ENCODE measurements around the gene CENPT.
"Not testable (repeated sequence)": the region's sequence is repeated elsewhere in the genome, so short reads cannot be mapped to it uniquely, and the experiment has no call there.

Gene CENPT

GRCh38 chr16:67865318-67865717 lies 17.8 kb upstream of the CENPT start:
- no peak overlapping the region for H3K27ac ChIP-seq
- peak; percentile 17; the same call in 1 of the 2 replicates for TF ChIP-seq CTCF (conservative IDR thresholded peaks at IDR 0.05)

GRCh38 chr16:67864594-67864993 lies 17.1 kb upstream of the CENPT start:
- TF ChIP-seq CTCF (conservative IDR thresholded peaks at IDR 0.05), result no peak
- H3K27ac ChIP-seq, result no peak overlapping the region

- H3K27ac ChIP-seq, result not testable (repeated sequence)
Measured at GRCh38 chr16:67864044-67864443, 16.6 kb upstream of the CENPT start.

- no peak overlapping the region for H3K27ac ChIP-seq
- TF ChIP-seq CTCF (conservative IDR thresholded peaks at IDR 0.05), result no peak
Measured at GRCh38 chr16:67862623-67863583, 15.4 kb upstream of the CENPT start.

GRCh38 chr16:67861877-67862276 lies 14.4 kb upstream of the CENPT start:
- no peak for TF ChIP-seq CTCF (conservative IDR thresholded peaks at IDR 0.05)
- H3K27ac ChIP-seq, result no peak overlapping the region

- H3K27ac ChIP-seq, result no peak overlapping the region
- no peak for TF ChIP-seq CTCF (conservative IDR thresholded peaks at IDR 0.05)
Measured at GRCh38 chr16:67860589-67861398, 13.3 kb upstream of the CENPT start.

- no peak overlapping the region for H3K27ac ChIP-seq
Measured at GRCh38 chr16:67858500-67858899, 11.0 kb upstream of the CENPT start.

More at GRCh38 chr16:67858500-67858899, 11.0 kb upstream of the CENPT start:
- TF ChIP-seq CTCF (conservative IDR thresholded peaks at IDR 0.05), result no peak

Measured in VCaP (cell line).